Right lobe of liver (tissue), 4 donors: Measurements from ENCODE around the gene SLC49A3.

Experiments
- CTCF ChIP-seq, 4 donors: fragments of 200-600 bp in 3 of 4; fragments of 450-650 bp in 1 of 4; IDR thresholded peaks; one replicate each; pipeline versions ENCODE4 v1.5.1 to v1.8.0; 2016 to 2022; ENCODE audit warnings: antibody characterized with exemption in 4 of 4, mild to moderate bottlenecking in 2 of 4
- POLR2A ChIP-seq: fragments of 450-650 bp; IDR thresholded peaks from one replicate; pipeline ENCODE4 v1.6.1; 2017; ENCODE audit warnings: antibody characterized with exemption, mild to moderate bottlenecking
- donor health status: DM: no; HTN: no; CAD: no.
- donor health status: DM: no; HTN: no; CAD: no.
- donor health status: DM: no; HTN: yes; CAD: no.

GRCh38 chr4:712916-713632 lies 24.1 kb upstream of the SLC49A3 start:
- TF ChIP-seq CTCF (IDR thresholded peaks at IDR 0.05) (no peak), POLR2A (no peak)
